Activated CD4-positive, alpha-beta T cell treated with anti-CD3 and anti-CD28 coated beads, Interleukin-2, amount 50 U/mL, for 1 hour (primary cell): ENCODE measurements around the gene SLC9C1.

Source experiments
- DNase-seq: peaks from one replicate; pipeline ENCODE4 v3.0.0-alpha.2; 2020

Gene SLC9C1

GRCh38 chr3:112304611-112305010 is 10.6 kb upstream of the SLC9C1 start:
- no peak for DNase-seq

- DNase-seq, result no peak
Observed at GRCh38 chr3:112303764-112304325, 9.8 kb upstream of the SLC9C1 start.

- DNase-seq, result no peak
Observed at GRCh38 chr3:112302881-112303763, 9.1 kb upstream of the SLC9C1 start.

- no peak for DNase-seq
Observed at GRCh38 chr3:112302150-112302830, 8.3 kb upstream of the SLC9C1 start.

- DNase-seq, result no peak
Observed at GRCh38 chr3:112298781-112299180, 4.8 kb upstream of the SLC9C1 start.

GRCh38 chr3:112297714-112298113 is 3.7 kb upstream of the SLC9C1 start:
- no peak for DNase-seq

GRCh38 chr3:112289011-112289410 is 5.0 kb downstream of the SLC9C1 start:
- DNase-seq, result no peak

- no peak for DNase-seq
Observed at GRCh38 chr3:112280266-112280665, 13.8 kb downstream of the SLC9C1 start.

- DNase-seq, result no peak
Observed at GRCh38 chr3:112273536-112273935, 20.5 kb downstream of the SLC9C1 start.

- no peak for DNase-seq
Observed at GRCh38 chr3:112261742-112262141, 32.3 kb downstream of the SLC9C1 start.

GRCh38 chr3:112260563-112260962 is 33.5 kb downstream of the SLC9C1 start:
- DNase-seq, result no peak

GRCh38 chr3:112253301-112253971 is 40.6 kb downstream of the SLC9C1 start:
- no peak for DNase-seq

GRCh38 chr3:112247900-112248299 is 46.1 kb downstream of the SLC9C1 start:
- no peak for DNase-seq

GRCh38 chr3:112247350-112247749 is 46.7 kb downstream of the SLC9C1 start:
- no peak for DNase-seq

GRCh38 chr3:112233083-112233482 is 60.9 kb downstream of the SLC9C1 start:
- DNase-seq, result no peak

- no peak for DNase-seq
Observed at GRCh38 chr3:112231727-112232126, 62.3 kb downstream of the SLC9C1 start.

GRCh38 chr3:112230033-112230432 is 64.0 kb downstream of the SLC9C1 start:
- DNase-seq, result no peak

GRCh38 chr3:112228786-112229185 is 65.2 kb downstream of the SLC9C1 start:
- DNase-seq, result no peak

- no peak for DNase-seq
Observed at GRCh38 chr3:112200317-112200666, 93.7 kb downstream of the SLC9C1 start.

GRCh38 chr3:112199622-112200316 is 94.2 kb downstream of the SLC9C1 start:
- no peak for DNase-seq

- DNase-seq, result no peak
Observed at GRCh38 chr3:112197131-112197530, 96.9 kb downstream of the SLC9C1 start.

GRCh38 chr3:112187300-112187699 is 106.7 kb downstream of the SLC9C1 start:
- no peak for DNase-seq
